Activated B cell treated with CpG ODN at 0.5 μM for 24 hours (primary cell): ENCODE data around the gene ACBD3. TPM values are rescaled to one million over a fixed set of nuclear protein-coding genes. Genes with fewer than 3 reads are reported as not detected.

ENCODE experiments used
- ATAC-seq: fragments of 200-7000 bp; cut with Tn5 transposase; one replicate; pipeline ENCODE4 v1.10.0; 2021; ENCODE audit warnings: low read depth, mild to moderate bottlenecking, moderate library complexity
- CTCF ChIA-PET: fragments of 350-600 bp; sonication (Branson Sonifier 250); formaldehyde crosslinking; loops from one replicate; lab custom pipeline; 2021; ENCODE audit warnings: antibody characterized with exemption; lab: Charles Lee
- POLR2A ChIA-PET: fragments of 350-600 bp; sonication (Branson Sonifier 250); formaldehyde crosslinking; loops from one replicate; lab custom pipeline; 2021; ENCODE audit warnings: antibody characterized with exemption; lab: Charles Lee
- DNase-seq: peaks from one replicate; pipeline ENCODE4 v3.0.0; 2022
- H3K27ac Mint-ChIP-seq: one replicate; pipeline ENCODE4 v1.8.0; 2020; ENCODE audit warnings: mixed read lengths
- H3K27me3 Mint-ChIP-seq: one replicate; pipeline ENCODE4 v1.8.0; 2021; ENCODE audit warnings: mixed read lengths
- H3K36me3 Mint-ChIP-seq: one replicate; pipeline ENCODE4 v1.8.0; 2021; ENCODE audit warnings: low read depth, mixed read lengths
- H3K4me1 Mint-ChIP-seq: one replicate; pipeline ENCODE4 v1.8.0; 2021; ENCODE audit warnings: mixed read lengths
- H3K4me3 Mint-ChIP-seq: one replicate; pipeline ENCODE4 v1.8.0; 2020; ENCODE audit warnings: mild to moderate bottlenecking, mixed read lengths
- H3K9me3 Mint-ChIP-seq: one replicate; pipeline ENCODE4 v1.8.0; 2020; ENCODE audit warnings: mixed read lengths
- intact Hi-C: fragments of 100-400 bp; cut with micrococcal nuclease; formaldehyde crosslinking; loops from one replicate; pipeline ENCODE4 v1.15.1; 2024
- total RNA-seq: library from RNA; stranded (reverse); gene quantifications from 2 replicates; pipeline ENCODE4 v1.2.3, GENCODE V29; 2022
- TF ChIP-seq, protein P1 (sequence below): fragments of 200-600 bp; IDR thresholded peaks from one replicate; pipeline ENCODE4 v1.8.0; 2022; ENCODE audit warnings: antibody characterized with exemption, mild to moderate bottlenecking

The ACBD3 gene
- total RNA-seq, 1 donor from 2014 or later: 38.6 TPM

DNA sequence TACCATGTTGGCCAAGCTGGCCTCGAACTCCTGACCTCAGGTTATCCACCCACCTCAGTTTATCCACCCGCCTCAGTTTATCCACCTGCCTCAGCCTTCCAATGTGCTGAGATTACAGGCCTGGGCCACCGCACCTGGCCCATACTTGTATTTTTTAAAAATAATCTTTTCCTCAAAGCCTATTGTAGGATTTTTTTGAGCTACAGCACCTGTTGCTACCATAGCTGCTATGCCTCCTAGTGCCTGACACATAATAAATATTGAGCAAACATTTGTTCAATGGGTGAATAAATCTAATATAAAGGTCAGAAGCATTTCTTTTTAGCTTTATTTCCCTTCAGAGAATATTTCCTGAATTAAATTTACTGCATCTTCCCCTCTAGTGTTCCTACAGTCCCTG lies 15.7 kb upstream of the ACBD3 start:
- no peaks in the 10 kb centered on the region for H3K36me3 Mint-ChIP-seq
- ChIA-PET POLR2A (interaction anchor here (0.7 to 2.1 kb wide), 3 partner anchors 79 to 188 kb away, joined by 3 to 11 read pairs (median 8); no protein-coding TSS in a partner anchor), CTCF (interaction anchor here (1.0 to 1.5 kb wide), 4 partner anchors 9 to 131 kb away, joined by 3 to 12 read pairs (median 6); no protein-coding TSS in a partner anchor)
- TF ChIP-seq, protein P1, sequence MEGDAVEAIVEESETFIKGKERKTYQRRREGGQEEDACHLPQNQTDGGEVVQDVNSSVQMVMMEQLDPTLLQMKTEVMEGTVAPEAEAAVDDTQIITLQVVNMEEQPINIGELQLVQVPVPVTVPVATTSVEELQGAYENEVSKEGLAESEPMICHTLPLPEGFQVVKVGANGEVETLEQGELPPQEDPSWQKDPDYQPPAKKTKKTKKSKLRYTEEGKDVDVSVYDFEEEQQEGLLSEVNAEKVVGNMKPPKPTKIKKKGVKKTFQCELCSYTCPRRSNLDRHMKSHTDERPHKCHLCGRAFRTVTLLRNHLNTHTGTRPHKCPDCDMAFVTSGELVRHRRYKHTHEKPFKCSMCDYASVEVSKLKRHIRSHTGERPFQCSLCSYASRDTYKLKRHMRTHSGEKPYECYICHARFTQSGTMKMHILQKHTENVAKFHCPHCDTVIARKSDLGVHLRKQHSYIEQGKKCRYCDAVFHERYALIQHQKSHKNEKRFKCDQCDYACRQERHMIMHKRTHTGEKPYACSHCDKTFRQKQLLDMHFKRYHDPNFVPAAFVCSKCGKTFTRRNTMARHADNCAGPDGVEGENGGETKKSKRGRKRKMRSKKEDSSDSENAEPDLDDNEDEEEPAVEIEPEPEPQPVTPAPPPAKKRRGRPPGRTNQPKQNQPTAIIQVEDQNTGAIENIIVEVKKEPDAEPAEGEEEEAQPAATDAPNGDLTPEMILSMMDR: no peak
- H3K9me3 Mint-ChIP-seq: no peaks in the 10 kb centered on the region
- H3K4me3 Mint-ChIP-seq: no peak overlapping the region
- H3K27ac Mint-ChIP-seq: no peak overlapping the region
- DNase-seq (no peak), ATAC-seq (no peak)
- peaks cover 23% of the 10 kb centered on the region for H3K4me1 Mint-ChIP-seq
- peaks cover 2% of the 10 kb centered on the region for H3K27me3 Mint-ChIP-seq
- intact Hi-C loops: loop anchor here (2.0 to 10.0 kb wide), 2 partner anchors 131 to 343 kb away; partner anchors contain the start of gene STUM

DNA sequence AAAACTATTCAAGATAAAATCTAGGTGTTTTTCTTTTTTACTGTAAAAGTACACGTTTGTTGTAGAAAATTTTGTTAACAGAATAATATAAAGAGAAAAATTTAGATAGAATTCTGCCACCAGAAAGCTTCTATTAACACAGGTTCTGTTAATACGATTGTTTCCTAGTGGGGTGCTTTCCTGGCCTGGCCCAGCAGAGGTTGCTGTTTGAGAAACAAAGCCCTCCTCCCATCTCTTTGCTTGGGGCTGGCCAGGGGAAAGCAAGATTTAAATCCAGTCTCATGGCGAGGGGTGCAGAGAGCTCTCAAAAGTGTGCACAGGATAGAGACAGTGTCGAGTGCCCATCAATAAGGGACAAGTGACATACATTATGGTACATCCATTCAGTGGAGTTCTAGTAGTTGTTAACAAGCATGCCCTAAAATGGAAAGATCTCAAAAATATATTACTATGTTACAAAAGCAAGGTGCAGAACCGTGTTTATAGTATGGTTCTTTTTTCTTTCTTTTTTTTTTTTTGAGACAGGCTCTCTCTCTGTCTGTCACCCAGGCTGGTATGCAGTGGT lies 14.6 kb upstream of the ACBD3 start:
- POLR2A ChIA-PET: interaction anchor here (0.6 to 2.1 kb wide), 2 partner anchors 26 to 78 kb away, joined by 3 to 11 read pairs; no protein-coding TSS in a partner anchor
- no peaks in the 10 kb centered on the region for H3K9me3 Mint-ChIP-seq

DNA sequence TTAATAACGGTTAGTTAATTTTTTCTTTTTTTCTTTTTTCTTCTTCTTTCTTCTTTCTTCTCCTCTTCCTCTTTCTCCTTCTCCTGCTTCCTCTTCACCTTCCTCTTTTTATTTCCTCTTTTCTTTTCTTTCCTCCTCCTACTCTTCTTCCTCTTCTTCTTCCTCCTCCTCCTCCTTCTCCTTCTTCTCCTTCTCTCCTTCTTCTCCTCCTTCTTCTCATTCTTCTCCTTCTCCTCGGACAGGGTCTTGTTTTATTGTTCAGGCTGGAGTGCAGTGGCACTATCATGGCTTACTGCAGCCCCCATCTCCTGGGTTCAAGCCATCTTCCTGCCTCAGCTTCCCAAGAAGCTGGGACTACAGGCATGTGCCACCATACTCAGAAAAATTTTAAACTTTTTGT lies 13.4 kb upstream of the ACBD3 start:
- Mint-ChIP-seq H3K9me3 (no peaks in the 10 kb centered on the region), H3K4me1 (peaks cover 27% of the 10 kb centered on the region), H3K36me3 (no peaks in the 10 kb centered on the region), H3K27ac (no peak overlapping the region), H3K27me3 (peaks cover 2% of the 10 kb centered on the region), H3K4me3 (no peak overlapping the region)
- DNase-seq: no peak
- TF ChIP-seq, protein P1: no peak
- ChIA-PET POLR2A (no interaction called here), CTCF (interaction anchor here (1.0 to 6.1 kb wide), 8 partner anchors 11 to 237 kb away, joined by 3 to 209 read pairs (median 4); no protein-coding TSS in a partner anchor)
- intact Hi-C loops: loop anchor here (10.0 kb wide), 1 partner anchor 345 kb away; the partner anchor contains the start of gene STUM
- ATAC-seq: no peak

More for the DNA sequence above, 14.6 kb upstream of the ACBD3 start:
- H3K27me3 Mint-ChIP-seq: peaks cover 2% of the 10 kb centered on the region
- CTCF ChIA-PET: interaction anchor here (0.7 to 1.7 kb wide), 11 partner anchors 12 to 236 kb away, joined by 3 to 21 read pairs (median 3); partner anchors contain the start of gene PARP1
- ATAC-seq (no peak), DNase-seq (no peak)
- H3K27ac Mint-ChIP-seq: no peak overlapping the region
- peaks cover 27% of the 10 kb centered on the region for H3K4me1 Mint-ChIP-seq
- no peaks in the 10 kb centered on the region for H3K36me3 Mint-ChIP-seq
- intact Hi-C loops: loop anchor here (10.0 kb wide), 1 partner anchor 344 kb away; the partner anchor contains the start of gene STUM
- TF ChIP-seq, protein P1: no peak
- no peak overlapping the region for H3K4me3 Mint-ChIP-seq

DNA sequence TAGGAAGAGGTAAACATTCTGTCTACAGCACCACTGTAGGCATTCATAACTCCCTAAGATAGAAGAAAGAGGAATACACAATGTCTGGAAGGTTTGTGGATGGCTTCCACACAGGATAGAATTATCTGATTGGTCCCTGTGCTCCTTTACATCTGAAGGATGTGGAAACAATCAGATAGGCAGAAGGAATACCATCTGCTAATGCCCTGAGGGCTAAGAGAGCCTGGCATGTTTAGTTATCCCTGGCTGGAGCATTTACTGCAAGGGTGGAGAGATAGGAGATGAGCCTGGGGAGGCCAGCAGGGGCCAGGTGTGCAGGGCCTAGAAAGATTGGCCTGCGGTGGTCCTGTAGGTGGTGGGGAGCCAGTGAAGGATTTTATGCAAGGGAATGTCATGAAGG lies 8.6 kb upstream of the ACBD3 start:
- ChIA-PET CTCF (interaction anchor here (0.8 to 6.1 kb wide), 5 partner anchors 17 to 208 kb away, joined by 3 to 209 read pairs (median 4); no protein-coding TSS in a partner anchor), POLR2A (interaction anchor here (0.5 kb wide), 1 partner anchor 19 kb away, joined by 3 read pairs; no protein-coding TSS in a partner anchor)
- H3K27ac Mint-ChIP-seq: no peak overlapping the region
- ATAC-seq (no peak), DNase-seq (no peak)
- H3K9me3 Mint-ChIP-seq: no peaks in the 10 kb centered on the region
- no peaks in the 10 kb centered on the region for H3K36me3 Mint-ChIP-seq
- H3K4me1 Mint-ChIP-seq: peaks cover 11% of the 10 kb centered on the region
- TF ChIP-seq, protein P1: no peak
- intact Hi-C loops: no loop called here
- no peaks in the 10 kb centered on the region for H3K27me3 Mint-ChIP-seq
- no peak overlapping the region for H3K4me3 Mint-ChIP-seq

DNA sequence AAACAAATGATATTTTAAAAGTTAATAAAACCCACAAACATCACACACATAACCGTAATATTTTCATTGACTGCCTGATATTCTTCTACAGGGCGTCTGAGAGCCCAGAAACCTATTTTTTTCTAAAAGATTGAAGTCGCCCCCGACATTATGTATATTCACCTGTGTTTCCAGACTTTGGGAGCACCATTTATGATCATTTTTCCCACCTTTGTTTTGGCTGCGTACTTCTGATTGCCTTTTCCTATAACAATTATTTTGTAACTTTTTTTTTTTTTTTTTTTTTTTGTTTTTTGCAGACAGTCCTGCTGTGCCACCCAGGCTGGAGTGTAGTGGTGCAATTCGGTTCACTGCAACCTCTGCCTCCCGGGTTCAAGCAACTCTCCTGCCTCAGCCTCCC lies 839 bp upstream of the ACBD3 start:
- ChIA-PET POLR2A (interaction anchor here (0.8 to 1.2 kb wide), 3 partner anchors 59 to 65 kb away, joined by 3 to 8 read pairs (median 7); no protein-coding TSS in a partner anchor), CTCF (no interaction called here)
- Mint-ChIP-seq H3K4me3 (peak overlapping the region; percentile 92), H3K4me1 (peaks cover 35% of the 10 kb centered on the region), H3K27me3 (no peaks in the 10 kb centered on the region), H3K9me3 (no peaks in the 10 kb centered on the region), H3K27ac (peak overlapping the region; percentile 90), H3K36me3 (peaks cover 19% of the 10 kb centered on the region)
- ATAC-seq (no peak), DNase-seq (no peak)
- TF ChIP-seq, protein P1: no peak
- intact Hi-C loops: loop anchor here (5.0 kb wide), 4 partner anchors 120 to 720 kb away; partner anchors contain the start of genes LIN9 and SRP9
